Ramos (cell line): Measurements from ENCODE around the gene FHIT.

ENCODE experiments used
- in situ Hi-C: fragments of 300-500 bp; cut with MboI; formaldehyde crosslinking; loops from one replicate; pipeline ENCODE4 v1.14.3; 2022; ENCODE audit warnings: low sequenced_read_pairs; ENCODE audit not compliant: unreplicated experiment

The FHIT gene

DNA sequence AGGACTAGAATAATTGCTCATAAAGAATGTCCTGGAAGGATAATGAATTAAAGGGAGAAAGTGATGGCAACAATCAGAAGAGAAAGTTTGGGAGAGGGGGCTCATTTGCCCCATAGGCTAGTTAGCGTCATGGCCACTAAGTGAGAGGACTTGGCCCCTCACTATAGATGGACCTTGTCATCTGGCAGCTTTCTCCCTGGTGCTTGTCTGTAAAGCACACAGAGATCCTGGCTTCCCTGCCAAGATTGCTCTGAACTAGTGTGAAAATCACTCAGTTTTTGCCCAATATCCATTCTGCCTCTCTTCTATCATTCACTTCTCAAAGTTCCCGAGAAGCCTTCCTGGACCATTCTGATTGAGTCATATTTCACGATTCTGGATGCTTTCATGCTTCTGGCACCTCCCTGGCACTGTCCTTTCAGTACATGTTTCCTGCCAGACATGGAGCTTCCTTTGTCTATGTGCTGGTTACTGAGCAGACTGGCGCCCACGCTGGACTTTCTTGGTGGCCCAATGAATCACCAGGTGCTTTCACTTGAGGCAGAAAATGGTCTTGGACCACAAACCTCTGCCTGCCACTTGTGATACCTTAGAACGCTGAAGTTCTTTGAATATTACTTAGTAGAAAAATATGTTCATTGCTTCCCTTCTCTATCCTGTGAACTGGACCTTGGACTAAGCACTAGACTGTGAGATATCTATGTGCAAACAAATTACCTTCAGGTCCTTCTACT lies 1491.8 kb downstream of the FHIT start:
- in situ Hi-C loops, result no loop called here

- in situ Hi-C loops, result no loop called here
Observed at GRCh38 chr3:59758672-59759071, 1492.6 kb downstream of the FHIT start.

GRCh38 chr3:59756934-59757333 lies 1494.3 kb downstream of the FHIT start:
- in situ Hi-C loops, result no loop called here

GRCh38 chr3:59754456-59755129 lies 1496.7 kb downstream of the FHIT start:
- in situ Hi-C loops, result no loop called here

DNA sequence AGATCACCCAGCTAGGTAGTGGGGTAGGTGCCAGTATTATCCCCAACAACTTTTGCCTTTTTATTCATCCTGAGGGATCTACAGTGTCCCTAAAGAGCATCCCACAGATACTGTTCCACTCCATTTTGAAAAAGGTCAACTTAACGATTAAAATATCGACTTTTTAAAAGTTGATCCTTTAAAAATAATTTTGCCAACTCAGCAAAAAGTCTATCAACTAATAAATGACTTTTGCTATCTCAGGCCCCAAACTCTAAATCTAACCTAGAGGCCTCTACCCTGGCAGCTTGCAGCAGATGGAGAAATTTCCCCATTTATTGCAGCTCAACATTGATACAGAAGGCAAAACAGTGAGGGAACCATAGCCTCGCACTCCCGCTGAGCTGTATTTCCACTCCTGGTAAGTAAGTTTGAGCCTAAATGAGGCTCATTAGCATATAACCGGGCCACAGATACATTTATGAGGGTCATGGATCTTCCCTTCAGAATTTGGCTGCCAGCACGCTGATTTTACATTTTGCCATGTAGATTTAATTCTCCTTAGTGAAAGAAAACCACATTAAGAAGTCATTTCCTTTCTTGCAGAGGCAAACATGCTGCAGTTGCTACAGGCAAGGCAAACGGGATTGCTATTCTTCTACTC lies 1497.3 kb downstream of the FHIT start:
- in situ Hi-C loops, result no loop called here

- in situ Hi-C loops, result no loop called here
Observed at GRCh38 chr3:59752925-59753324, 1498.3 kb downstream of the FHIT start.

- in situ Hi-C loops, result no loop called here
Observed at GRCh38 chr3:59751606-59752005, 1499.6 kb downstream of the FHIT start.

GRCh38 chr3:59750391-59750790 lies 1500.9 kb downstream of the FHIT start:
- in situ Hi-C loops, result no loop called here

- in situ Hi-C loops, result no loop called here
Observed at GRCh38 chr3:59749291-59749690, 1502.0 kb downstream of the FHIT start.

GRCh38 chr3:59746585-59746984 lies 1504.7 kb downstream of the FHIT start:
- in situ Hi-C loops, result no loop called here

DNA sequence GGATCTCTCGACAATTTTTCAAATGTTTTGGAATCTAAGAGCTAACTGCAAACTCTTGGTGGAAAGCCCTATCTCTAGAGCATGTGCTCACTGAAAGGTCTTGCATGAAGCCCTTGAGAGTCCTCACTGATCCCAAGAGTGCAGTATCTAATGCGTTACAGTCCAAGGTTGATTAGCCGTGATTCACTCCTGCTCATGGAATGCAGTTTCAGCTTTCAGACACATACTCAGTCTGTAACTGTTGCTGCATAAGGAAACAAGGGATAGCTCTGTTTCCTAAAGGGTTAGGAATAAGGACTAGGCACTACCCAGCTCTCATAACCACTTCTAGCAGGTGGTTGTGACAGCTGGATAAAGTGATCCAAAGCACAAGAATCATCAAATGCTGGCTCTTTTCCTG lies 1514.0 kb downstream of the FHIT start:
- in situ Hi-C loops, result no loop called here

DNA sequence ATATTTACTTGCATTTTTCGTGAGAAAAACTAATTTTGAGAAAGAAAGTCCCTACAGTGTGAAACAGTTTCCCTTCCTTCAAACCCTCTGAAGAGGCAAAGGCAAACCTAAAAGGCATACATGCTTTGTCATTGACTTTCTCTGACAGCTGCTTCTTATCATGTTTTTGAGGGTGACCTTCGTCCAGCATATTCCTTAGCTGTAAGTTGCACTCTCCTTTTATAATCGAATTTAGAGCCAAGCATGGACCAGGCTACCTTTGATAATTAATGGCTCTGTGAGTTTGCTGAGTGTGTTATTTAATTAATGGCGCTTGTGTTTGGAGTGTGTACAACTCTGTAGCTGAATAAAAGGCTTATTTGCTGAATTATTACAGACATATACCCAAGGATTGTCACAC lies 1517.2 kb downstream of the FHIT start:
- in situ Hi-C loops, result no loop called here

GRCh38 chr3:59733041-59733809 lies 1518.0 kb downstream of the FHIT start:
- in situ Hi-C loops, result no loop called here

DNA sequence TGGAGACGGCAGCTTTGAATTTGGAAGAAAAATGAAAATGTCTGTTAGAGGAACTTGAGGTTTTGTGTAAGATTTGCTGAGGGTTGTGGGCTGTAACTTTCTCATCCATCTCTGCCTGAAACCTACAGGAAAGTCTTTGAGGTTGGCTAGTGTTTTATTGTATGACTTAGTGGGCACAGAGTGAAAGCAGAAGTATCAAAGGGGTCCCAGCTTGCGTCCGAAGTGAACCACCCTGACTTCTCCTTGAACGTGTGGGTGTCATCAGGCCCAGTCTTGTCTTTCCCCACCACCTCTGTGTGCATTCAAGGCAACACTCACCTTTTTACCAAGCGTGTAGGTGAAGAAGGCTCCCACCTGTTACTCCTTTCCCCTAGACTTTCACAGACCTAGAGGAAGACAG lies 1519.3 kb downstream of the FHIT start:
- in situ Hi-C loops, result no loop called here

GRCh38 chr3:59730591-59730990 lies 1520.7 kb downstream of the FHIT start:
- in situ Hi-C loops, result no loop called here

DNA sequence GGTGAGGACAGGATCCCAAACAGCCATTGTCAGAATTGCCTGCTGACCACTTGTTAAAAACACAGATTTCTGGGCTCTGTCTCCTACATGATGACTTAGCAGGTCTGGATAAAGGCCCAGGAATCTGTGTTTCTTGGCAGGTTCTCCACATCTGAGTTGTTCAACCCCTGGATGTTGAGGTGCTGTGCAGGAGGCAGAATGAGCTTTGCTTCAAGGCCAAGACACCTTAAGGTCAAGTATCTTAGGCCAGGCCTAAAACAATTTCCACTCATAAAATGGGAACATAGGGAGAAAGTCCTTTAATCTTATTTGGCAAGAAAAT lies 1522.7 kb downstream of the FHIT start:
- in situ Hi-C loops, result no loop called here

- in situ Hi-C loops, result no loop called here
Observed at GRCh38 chr3:59727902-59728586, 1523.2 kb downstream of the FHIT start.

DNA sequence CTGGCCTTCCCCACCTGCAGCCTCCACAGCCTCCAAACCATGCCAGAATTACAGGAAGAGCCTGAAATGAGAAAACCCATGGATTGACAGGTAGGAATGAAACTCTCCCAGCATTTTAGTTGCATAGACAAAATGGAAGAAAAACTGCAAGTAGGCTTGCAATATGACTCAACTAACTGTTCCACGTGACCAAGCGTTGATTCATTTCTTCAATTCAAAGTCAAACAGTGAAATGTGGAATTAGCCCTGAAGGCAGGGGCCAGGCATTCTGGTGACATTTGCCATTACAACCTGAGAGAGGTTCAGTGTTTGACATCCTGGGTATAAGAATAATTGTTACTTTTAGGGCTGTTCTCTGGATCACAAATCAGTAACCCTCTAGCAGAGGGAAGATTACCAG lies 1525.0 kb downstream of the FHIT start:
- in situ Hi-C loops, result no loop called here

GRCh38 chr3:59717679-59718205 lies 1533.5 kb downstream of the FHIT start:
- in situ Hi-C loops, result no loop called here

GRCh38 chr3:59714066-59714465 lies 1537.2 kb downstream of the FHIT start:
- in situ Hi-C loops, result no loop called here
